ENCODE results near the gene DGKD.

DNA sequence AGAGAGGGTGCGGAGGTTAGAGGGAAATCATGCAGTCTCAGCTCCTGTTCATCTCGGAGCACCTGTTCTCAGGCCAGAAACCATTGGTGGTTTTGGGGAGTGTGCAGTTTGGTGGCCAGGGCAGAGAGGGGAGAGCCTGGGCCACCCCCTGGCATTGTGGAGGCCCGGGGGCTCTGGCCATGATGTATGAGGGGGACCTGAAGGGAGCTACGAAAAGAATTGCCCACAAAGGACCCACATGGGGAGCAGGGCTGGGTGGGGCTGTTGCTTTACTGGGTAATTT, 87.7 kb downstream of the DGKD start:
- TF ChIP-seq, protein P1, sequence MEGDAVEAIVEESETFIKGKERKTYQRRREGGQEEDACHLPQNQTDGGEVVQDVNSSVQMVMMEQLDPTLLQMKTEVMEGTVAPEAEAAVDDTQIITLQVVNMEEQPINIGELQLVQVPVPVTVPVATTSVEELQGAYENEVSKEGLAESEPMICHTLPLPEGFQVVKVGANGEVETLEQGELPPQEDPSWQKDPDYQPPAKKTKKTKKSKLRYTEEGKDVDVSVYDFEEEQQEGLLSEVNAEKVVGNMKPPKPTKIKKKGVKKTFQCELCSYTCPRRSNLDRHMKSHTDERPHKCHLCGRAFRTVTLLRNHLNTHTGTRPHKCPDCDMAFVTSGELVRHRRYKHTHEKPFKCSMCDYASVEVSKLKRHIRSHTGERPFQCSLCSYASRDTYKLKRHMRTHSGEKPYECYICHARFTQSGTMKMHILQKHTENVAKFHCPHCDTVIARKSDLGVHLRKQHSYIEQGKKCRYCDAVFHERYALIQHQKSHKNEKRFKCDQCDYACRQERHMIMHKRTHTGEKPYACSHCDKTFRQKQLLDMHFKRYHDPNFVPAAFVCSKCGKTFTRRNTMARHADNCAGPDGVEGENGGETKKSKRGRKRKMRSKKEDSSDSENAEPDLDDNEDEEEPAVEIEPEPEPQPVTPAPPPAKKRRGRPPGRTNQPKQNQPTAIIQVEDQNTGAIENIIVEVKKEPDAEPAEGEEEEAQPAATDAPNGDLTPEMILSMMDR (IDR thresholded peaks at IDR 0.05 in 8 of 11, conservative IDR thresholded peaks at IDR 0.05 in 3 of 11) = no peak
- no peak for TF ChIP-seq POLR2AphosphoS5 (IDR thresholded peaks at IDR 0.05)

Data from spleen (tissue), 7 donors.